CD4-positive, alpha-beta T cell treated with Interleukin-6 at 100 ng/mL for 8 hours (primary cell): Measurements from ENCODE around the gene S1PR4.
A peak's percentile ranks its signal among the peaks of the same experiment; 100 is the strongest.
"Not testable (repeated sequence)": the region's sequence is repeated elsewhere in the genome, so short reads cannot be mapped to it uniquely, and the experiment has no call there.

Source experiments
- DNase-seq: peaks from one replicate; pipeline ENCODE4 v3.0.0-alpha.2; 2020; ENCODE audit warnings: mixed read lengths, low spot score

The S1PR4 gene

GRCh38 chr19:3196064-3196932 is 17.7 kb downstream of the S1PR4 start:
- no peak for DNase-seq

GRCh38 chr19:3196933-3197205 is 18.3 kb downstream of the S1PR4 start:
- no peak for DNase-seq

GRCh38 chr19:3198901-3199700 is 20.5 kb downstream of the S1PR4 start:
- DNase-seq: no peak

GRCh38 chr19:3201072-3201700 is 22.6 kb downstream of the S1PR4 start:
- no peak for DNase-seq

DNA sequence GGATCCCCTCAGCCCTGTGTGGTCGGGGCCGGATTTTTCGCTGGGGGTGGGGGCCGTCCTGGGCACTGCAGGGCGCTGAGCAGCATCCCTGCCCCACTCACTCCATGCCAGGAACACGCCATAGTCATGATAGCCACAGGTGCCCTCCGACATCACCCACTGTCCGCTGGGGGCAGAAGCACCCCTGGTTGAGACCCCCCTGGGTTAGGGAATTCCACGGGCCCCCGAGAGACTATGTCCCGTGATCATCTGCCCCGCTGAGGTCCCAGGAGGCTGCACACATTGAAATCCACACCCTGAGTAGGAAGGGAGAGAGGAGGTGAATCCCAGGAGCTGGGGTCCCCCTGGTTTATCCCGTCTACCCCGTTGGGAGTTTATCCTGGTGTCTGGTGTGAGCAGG is 23.3 kb downstream of the S1PR4 start:
- no peak for DNase-seq

- no peak for DNase-seq
These were observed 23.8 kb downstream of the S1PR4 start for GRCh38 chr19:3202346-3202745.

GRCh38 chr19:3202895-3203294 is 24.3 kb downstream of the S1PR4 start:
- DNase-seq: not testable (repeated sequence)

GRCh38 chr19:3203805-3204645 is 25.5 kb downstream of the S1PR4 start:
- DNase-seq: no peak

GRCh38 chr19:3204646-3205275 is 26.2 kb downstream of the S1PR4 start:
- DNase-seq: no peak

DNA sequence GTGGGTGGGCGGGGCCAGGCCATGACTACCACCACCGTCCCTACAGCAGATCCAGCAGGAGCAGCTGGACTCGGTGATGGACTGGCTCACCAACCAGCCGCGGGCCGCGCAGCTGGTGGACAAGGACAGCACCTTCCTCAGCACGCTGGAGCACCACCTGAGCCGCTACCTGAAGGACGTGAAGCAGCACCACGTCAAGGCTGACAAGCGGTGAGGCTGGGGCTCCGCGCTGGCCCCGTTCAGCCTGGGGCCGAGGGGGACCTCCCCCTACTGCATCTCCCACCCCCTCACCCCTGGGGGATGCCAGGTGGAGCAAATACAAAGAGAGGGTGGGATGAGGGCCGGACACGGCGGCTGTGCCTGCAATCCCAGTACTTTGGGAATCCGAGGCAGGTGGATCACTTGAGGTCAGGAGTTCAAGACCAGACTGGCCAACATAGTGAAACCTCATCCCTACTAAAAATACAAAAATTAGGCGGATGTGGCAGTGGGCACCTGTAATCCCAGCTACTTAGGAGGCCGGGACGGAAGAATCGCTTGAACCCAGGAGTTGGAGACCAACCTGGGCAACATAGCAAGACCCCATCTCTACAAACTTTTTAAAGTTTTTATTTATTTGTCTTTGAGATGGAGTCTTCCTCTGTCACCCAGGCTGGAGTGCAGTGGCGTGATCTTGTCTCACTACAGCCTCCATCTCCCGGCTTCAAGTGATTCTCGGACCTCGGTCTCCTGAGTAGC is 27.8 kb downstream of the S1PR4 start:
- no peak for DNase-seq

DNA sequence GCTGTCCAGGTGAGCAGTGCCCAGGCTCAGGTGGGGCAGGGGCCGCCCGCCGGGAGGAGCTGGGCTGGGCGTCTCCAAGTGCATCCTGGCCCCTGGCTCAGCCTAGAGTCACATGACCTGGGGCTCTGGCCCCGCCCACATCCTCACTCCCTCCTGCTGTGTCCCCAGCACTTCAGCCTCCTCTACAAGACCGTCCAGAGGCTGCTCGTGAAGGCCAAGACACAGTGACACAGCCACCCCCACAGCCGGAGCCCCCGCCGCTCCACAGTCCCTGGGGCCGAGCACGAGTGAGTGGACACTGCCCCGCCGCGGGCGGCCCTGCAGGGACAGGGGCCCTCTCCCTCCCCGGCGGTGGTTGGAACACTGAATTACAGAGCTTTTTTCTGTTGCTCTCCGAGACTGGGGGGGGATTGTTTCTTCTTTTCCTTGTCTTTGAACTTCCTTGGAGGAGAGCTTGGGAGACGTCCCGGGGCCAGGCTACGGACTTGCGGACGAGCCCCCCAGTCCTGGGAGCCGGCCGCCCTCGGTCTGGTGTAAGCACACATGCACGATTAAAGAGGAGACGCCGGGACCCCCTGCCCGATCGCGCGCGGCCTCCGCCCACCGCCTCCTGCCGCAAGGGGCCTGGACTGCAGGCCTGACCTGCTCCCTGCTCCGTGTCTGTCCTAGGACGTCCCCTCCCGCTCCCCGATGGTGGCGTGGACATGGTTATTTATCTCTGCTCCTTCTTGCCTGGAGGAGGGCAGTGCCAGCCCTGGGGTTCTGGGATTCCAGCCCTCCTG is 29.1 kb downstream of the S1PR4 start:
- DNase-seq: no peak

- DNase-seq: no peak
These were observed 30.0 kb downstream of the S1PR4 start for GRCh38 chr19:3208317-3209207.

DNA sequence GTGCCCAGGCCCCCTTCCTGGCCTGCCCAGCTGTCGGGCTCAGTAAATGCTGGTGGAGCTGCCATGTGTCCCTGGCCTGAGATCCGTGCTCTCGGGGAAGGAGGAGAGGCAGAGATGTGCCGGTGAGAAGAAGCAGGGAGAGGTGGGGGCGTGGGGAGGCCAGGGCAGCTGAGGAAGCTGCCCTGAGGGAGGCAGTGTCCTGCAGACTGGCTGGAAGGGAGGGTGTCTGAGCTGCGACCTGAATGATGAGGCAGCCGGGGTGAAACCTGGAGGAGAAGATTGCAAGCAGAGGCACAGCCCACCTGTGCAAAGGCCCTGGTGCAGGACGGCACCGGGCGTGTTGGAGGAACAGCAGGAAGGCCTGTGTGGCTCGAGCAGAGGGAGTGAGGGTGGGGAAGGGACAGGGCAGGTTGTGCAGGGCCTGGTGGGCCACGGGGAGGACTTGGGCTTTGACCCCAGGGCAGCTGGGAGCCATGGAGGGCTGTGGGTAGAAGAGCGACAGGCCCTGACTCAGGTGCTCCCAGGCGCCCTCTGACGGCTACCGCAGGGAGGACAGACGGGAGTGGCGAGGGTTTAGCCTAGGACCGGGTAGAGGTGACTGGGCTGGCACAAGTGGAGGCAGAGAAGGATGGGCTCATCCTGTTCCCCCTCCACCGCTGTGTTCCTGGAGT is 31.9 kb downstream of the S1PR4 start:
- DNase-seq: peak; percentile 53

GRCh38 chr19:3211191-3211590 is 32.6 kb downstream of the S1PR4 start:
- DNase-seq: no peak

GRCh38 chr19:3213159-3213558 is 34.6 kb downstream of the S1PR4 start:
- no peak for DNase-seq

DNA sequence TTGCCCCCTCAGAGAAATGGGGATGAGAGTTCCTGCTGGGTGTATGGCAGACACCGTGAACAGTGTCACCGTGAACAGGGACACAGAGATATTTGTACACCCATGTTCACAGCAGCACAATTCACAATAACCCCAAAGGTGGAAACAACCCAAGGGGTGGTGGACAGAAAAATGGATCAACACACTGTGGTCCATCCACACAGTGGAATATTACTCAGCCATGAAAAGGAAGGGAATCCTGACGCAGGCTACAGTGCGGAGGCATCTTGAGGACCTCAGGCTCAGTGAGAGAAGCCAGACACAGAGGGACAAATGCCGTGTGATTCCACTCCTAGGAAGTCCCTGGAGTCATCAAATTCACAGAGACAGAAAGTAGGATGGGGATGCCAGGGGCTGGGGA is 38.3 kb downstream of the S1PR4 start:
- no peak for DNase-seq

- DNase-seq: no peak
These were observed 42.0 kb downstream of the S1PR4 start for GRCh38 chr19:3220576-3220975.

DNA sequence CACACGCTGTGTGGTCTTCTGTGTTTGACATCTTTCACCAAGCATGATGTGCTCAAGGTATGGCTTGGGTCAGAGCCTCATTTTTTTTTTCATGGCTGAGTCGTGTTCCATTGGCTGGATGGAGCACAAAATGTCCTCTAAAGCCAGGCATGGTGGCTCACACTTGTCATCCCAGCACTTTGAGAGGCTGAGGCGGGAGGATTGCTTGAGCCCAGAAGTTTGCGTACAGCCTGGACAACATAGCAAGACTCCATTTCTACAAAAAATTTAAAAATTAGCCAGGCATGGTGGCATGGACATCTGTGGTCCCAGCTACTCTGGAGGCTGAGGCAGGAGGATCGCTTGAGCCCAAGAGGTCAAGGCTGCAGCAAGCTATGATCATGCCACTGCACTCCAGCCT is 43.0 kb downstream of the S1PR4 start:
- not testable (repeated sequence) for DNase-seq
